ENCODE data around the gene GPR142. TPM values are rescaled to one million over a fixed set of nuclear protein-coding genes. Genes with fewer than 3 reads are reported as not detected.
A peak's percentile ranks its signal among the peaks of the same experiment; 100 is the strongest.

The GPR142 gene
- polyA plus RNA-seq (2013, experiment 1 of 2; ENCODE audit: insufficient read length) = not detected
- not detected for polyA plus RNA-seq (2013, experiment 2 of 2; ENCODE audit: insufficient read length)

GRCh38 chr17:74367206-74367605 lies at the start of gene GPR142:
GPR142 (plus strand) TSS chr17:74367506; CDS start chr17:74369541, 2,035 bp downstream.
- no peak for DNase-seq

GRCh38 chr17:74318391-74318790 lies 48.9 kb upstream of the GPR142 start:
- no peak for DNase-seq

- DNase-seq = no peak
Observed at GRCh38 chr17:74324521-74324920, 42.8 kb upstream of the GPR142 start.

GRCh38 chr17:74325376-74325742 lies 41.9 kb upstream of the GPR142 start:
- no peak for DNase-seq

- DNase-seq = peak; percentile 5
Observed at GRCh38 chr17:74325743-74326379, 41.4 kb upstream of the GPR142 start, which contains the start of gene KIF19. KIF19 (plus strand) TSS chr17:74326226; CDS start chr17:74326350, 124 bp downstream.

- no peak for DNase-seq
Observed at GRCh38 chr17:74326506-74326905, 40.8 kb upstream of the GPR142 start.

- no peak for DNase-seq
Observed at GRCh38 chr17:74328487-74328886, 38.8 kb upstream of the GPR142 start.

- no peak for DNase-seq
Observed at GRCh38 chr17:74329378-74329777, 37.9 kb upstream of the GPR142 start.

- no peak for DNase-seq
Observed at GRCh38 chr17:74330446-74330845, 36.9 kb upstream of the GPR142 start.

GRCh38 chr17:74332017-74332650 lies 35.2 kb upstream of the GPR142 start:
- no peak for DNase-seq

GRCh38 chr17:74332763-74333283 lies 34.5 kb upstream of the GPR142 start:
- no peak for DNase-seq

GRCh38 chr17:74334393-74335039 lies 32.8 kb upstream of the GPR142 start:
- DNase-seq = no peak

- no peak for DNase-seq
Observed at GRCh38 chr17:74335529-74336062, 31.7 kb upstream of the GPR142 start.

GRCh38 chr17:74336307-74336706 lies 31.0 kb upstream of the GPR142 start:
- no peak for DNase-seq

- DNase-seq = no peak
Observed at GRCh38 chr17:74337834-74338500, 29.3 kb upstream of the GPR142 start.

- no peak for DNase-seq
Observed at GRCh38 chr17:74339537-74340195, 27.6 kb upstream of the GPR142 start.

- DNase-seq = no peak
Observed at GRCh38 chr17:74340470-74341023, 26.8 kb upstream of the GPR142 start.

GRCh38 chr17:74342224-74342623 lies 25.1 kb upstream of the GPR142 start:
- DNase-seq = no peak

- DNase-seq = no peak
Observed at GRCh38 chr17:74343121-74343520, 24.2 kb upstream of the GPR142 start.

GRCh38 chr17:74343526-74344284 lies 23.6 kb upstream of the GPR142 start:
- DNase-seq = no peak

GRCh38 chr17:74344658-74345057 lies 22.6 kb upstream of the GPR142 start:
- DNase-seq = no peak
